DMS 273 treated with DMSO at 0.1 percent for 48 hours (cell line): ENCODE measurements around the gene USP2.

ENCODE experiments used
- DNase-seq: peaks from one replicate; lab custom pipeline; 2025; lab: John Stamatoyannopoulos, UW

The USP2 gene, protein sequence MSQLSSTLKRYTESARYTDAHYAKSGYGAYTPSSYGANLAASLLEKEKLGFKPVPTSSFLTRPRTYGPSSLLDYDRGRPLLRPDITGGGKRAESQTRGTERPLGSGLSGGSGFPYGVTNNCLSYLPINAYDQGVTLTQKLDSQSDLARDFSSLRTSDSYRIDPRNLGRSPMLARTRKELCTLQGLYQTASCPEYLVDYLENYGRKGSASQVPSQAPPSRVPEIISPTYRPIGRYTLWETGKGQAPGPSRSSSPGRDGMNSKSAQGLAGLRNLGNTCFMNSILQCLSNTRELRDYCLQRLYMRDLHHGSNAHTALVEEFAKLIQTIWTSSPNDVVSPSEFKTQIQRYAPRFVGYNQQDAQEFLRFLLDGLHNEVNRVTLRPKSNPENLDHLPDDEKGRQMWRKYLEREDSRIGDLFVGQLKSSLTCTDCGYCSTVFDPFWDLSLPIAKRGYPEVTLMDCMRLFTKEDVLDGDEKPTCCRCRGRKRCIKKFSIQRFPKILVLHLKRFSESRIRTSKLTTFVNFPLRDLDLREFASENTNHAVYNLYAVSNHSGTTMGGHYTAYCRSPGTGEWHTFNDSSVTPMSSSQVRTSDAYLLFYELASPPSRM

DNA sequence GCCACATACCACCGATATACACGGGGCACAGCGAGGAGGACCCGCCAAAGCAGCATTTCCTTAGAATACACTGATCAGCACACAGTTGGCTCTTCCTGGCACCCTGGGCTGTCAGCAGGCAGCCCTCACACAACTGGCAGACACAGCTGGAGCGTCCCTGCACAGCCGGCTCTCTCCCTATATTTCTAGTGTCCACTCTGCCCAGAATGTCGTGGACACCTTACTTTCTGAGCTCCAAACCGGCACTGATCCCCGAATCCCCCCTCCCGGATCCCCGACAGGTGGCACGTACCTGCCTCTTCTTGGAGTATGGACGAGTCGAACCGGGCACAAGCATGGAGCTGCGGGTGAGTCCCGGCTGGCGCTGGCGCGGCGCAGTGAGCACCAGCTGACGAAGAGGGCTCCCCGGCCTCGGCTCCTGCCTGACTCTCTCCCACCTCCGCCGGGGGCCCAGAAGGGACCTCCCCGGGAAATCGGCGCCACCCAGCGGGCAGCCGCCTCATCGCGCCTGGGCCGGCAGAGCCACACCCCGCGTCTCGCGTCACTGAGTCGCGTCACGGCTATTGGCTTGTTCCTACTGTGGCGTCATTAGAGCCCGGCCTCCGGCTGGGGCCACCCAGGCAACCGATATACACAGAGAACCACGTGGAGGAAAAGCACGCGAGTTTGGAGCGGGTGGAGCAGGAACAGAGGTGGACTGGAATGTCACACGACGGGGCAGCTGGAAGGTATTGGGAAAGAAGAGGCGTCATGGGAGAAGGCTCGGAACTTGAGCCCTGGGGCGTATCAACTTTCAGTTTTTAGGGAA lies at the start of gene USP2:
Gene USP2, minus strand, starts transcription at position 510 of the 808 bp plus-strand sequence. CDS start 8,210 bp downstream, outside the sequence.
- peak; percentile 81 for DNase-seq

DNA sequence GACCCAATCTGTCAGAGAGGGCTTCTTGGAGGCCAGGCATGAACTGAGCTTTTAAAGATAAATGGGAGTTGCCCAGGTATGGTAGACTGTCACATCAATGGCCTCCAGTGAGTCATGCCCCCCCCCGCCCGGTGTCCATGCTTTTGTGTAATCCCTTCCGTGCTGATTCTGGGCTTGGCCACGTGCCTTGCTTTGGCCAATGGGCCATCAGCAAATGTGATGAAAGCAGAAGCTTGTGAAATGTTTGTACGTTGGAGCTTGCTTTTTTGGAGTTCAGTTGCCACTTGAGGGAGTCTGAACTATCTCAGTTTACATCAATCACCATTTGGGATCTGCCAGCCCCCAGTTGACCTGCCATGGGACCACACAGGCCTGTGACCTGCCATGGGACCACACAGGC lies 45.8 kb upstream of the USP2 start:
- no peak for DNase-seq

DNA sequence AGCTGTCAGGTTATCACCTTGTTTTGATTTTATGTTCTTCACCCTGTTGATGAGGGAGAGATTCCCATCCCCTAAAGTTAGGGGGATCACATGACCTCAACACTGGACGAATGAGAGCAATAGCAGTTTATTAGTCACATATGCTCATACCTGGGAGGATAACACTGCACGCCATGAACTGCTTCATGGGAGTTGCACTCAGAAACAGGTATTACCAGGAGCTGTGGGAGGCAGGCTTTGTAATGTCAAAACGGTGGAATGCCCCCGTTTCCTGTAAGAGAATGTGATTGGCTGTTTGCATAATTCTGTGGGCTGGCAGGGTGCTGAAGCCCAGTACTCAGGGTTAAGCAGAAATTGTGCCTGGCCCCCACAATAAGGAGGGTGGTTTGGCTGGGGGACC lies 44.7 kb upstream of the USP2 start:
- DNase-seq: no peak

DNA sequence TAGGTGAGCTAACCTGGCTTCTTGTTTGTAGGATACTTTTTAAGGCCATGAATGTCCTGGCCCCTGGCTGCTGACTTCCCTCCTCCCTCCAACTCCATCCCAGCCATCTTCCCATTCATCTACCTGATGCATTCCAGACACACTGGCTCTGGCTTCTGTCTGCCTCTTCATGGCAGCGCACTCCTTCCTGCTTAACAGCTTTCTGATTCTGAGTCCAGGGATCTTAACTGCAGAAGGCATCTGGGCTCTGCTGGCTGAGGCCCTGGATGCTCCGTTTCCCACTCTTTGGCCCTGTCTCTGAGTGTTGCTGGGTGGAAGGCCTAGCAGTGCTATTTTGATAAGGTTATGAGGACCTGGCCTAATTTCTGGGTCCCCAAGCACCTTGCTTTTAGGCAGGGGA lies 43.3 kb upstream of the USP2 start:
- no peak for DNase-seq

DNA sequence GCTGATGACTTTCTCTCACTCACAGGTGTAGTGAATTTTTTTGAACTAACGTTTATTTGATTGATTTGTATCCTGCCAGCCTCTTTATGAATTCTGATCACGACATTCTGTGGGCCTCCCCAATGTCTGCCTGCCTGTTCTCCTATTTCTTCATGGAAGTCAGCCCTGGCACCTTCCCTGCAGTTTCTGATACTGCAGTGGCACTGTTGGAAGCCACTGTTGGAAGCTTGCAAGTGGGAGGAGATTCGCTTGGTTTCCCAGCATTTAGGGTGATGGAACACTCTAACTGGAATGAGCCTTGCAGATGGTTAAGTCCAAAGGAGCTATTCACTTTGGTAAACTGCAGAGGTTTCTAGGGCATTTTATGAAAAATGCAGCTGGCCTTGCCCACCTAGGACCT lies 42.8 kb upstream of the USP2 start:
- no peak for DNase-seq

DNA sequence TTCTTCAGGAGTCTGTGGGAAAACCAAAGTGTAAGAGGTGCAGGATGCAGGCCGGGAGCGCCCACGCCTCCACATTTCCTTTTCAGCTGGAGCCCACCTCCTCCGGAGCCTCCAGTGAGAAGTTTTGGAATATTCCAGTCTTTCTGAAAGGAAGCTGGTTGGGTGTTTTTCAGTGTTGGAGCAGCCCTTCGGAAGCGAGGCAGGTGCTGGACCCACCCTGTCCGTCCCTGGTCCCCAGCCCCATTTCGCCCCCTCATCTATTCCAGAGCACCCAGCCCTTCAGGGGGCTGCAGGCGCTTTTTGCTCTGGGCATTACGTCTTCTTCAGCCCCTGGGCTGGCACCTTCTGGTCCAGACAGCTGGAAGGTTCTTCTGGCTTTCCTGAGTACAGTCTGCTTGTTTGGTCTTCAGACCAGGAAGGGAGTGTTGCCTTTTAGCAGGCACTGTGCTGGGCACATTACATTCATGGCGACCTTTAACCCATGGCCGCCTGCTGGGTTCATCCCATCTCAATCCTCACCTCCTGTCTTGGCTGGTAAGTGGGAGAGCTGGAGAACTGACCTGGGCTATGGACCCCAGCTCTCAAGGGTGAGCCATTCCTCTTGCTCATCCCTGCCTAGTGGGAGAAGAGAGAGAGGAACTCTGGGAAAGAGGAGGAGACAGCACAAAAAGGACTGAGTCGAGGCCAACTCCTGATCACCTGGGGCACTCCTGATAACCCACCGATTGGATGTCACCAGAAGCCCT lies 42.2 kb upstream of the USP2 start:
- DNase-seq: no peak

DNA sequence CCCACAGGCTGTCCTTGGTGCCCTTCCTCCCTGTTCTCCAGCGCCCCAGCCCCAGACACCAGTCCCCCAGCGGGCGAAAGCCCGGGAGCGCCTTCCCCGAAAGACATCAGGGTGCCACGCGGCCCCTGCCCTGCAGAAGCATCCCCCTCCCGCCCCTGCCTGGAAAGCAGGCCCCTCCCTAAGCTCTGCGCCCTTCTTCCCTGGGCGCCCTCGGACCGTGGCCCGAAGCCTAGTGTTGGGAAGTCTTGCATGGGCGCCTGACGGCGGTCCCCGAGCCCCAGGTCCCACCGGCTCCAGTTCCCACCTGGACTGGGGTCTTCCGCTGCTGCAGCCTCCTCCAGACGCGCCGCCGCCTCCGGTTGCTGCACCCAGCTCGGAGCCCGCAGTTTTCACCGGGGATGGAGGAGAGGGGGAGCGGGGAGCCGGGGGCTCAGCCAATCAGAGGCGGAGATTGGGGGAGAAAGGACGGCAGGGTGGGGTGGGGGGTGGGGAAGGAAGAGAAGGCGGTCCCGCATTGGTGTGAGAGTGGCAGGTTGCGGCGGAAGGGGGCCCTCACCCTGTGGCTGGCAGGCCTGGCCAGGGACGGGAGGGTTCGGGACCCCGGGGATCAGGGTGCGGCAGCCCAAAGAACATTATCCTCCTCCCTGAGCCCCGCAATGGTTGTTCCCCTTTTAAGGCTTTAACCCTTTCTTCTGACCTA lies 41.5 kb upstream of the USP2 start, which contains the start of gene THY1:
Gene THY1, minus strand, starts transcription at position 364 of the 700 bp plus-strand sequence. CDS start 2,267 bp downstream, outside the sequence.
- DNase-seq: no peak

DNA sequence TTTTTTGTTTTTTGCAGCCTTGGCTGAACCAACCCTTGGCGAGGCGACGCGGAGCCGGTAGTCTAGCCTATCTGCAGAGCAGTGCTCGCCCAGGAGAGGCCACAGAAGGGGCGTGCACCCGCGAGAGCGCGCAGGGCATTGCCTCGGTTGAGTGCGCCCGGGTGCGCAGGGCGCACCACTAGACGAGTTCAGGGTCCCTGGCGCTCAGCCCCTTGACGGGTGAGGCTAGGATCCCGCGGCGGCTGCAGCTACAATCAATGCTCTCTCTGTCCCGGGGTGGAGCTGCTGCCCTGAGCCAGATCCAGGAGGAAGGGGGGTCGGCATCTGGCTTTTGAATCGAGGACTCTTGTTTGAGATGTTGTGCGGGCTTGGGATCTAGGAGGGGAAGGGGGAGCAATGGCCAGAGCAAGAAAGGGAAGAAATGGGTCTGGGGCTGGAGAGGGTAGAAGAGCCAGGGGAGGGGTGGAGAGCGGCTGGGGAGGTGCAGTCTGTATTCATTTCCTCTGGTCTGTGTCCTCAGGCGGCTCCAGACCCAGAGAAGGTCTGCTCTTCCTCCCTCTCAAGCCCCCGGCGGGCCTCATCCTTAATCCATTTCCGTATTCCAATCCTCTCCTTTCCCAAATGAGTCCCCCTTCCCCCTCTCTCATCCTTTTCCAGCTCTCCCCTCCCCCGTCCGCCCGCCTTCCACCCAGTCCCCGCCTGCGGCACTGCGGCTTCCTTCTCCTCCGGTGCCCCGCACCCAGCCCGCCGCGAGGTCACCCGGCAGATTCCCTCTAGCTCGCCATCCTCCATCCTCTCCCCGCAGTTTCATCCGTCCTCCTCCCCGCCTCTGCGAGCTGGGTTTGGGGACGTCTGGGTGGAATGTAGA lies 40.7 kb upstream of the USP2 start:
- no peak for DNase-seq

DNA sequence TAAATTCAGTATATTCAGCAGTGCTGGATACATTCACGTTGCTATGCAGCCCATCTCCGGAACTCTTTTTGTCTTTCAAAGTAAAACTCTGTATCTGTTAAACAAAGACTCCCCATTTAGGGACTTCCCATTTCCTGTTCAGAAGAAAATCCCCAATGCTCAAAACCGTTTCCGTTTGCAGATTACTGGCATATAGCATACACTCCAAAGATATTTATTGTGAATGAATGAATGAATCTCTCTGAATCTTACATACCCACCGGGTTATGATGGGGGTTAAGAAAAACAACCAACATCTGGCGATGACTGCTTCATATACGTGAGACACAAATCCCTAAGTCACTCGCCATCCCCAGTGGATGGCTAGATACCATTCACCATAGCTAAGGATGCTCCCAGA lies 39.9 kb upstream of the USP2 start:
- no peak for DNase-seq

DNA sequence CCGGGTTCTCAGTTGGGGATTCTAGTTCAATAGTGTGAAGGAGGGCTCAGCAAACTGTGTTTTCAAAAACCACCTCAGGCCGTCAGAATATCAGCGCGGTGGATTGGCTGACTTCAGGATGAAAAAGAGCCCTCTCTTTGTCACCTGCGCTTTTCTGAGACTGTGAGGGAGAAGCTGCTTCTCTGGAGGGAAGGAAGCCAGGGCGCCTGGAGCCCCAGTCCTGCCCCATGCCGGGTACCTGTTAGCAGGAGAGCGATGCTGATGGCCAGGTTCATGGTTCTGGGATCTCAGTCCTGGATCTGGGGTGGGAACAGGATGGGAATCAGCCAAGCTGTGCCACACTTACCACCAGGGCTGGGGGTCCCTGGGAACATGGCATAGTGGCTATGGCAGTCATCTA lies 39.1 kb upstream of the USP2 start:
- no peak for DNase-seq

DNA sequence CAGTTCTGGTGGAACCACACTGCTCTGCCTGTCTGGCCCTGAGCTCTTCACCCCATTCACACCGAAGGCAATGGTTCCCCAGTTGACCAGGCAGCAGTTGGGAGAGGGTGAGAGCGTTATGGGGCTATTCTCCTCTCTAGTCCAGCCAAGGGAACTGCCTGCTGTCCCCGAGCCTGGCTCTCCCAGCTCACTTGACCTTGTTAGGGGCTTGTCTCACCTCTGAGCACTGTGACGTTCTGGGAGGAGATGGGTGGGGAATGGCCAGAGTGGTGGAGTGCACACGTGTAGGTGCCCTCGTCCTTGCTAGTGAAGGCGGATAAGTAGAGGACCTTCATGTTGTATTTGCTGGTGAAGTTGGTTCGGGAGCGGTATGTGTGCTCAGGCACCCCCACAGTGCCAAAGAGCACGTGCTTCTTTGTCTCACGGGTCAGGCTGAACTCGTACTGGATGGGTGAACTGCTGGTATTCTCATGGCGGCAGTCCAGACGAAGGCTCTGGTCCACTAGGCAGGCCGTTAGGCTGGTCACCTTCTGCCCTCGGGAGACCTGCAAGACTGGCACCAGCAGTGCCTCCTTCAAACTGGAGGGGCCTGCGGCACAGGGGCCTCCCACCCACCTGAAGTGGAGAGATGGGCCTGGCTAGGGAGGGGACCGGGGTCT lies 38.5 kb upstream of the USP2 start:
- no peak for DNase-seq

DNA sequence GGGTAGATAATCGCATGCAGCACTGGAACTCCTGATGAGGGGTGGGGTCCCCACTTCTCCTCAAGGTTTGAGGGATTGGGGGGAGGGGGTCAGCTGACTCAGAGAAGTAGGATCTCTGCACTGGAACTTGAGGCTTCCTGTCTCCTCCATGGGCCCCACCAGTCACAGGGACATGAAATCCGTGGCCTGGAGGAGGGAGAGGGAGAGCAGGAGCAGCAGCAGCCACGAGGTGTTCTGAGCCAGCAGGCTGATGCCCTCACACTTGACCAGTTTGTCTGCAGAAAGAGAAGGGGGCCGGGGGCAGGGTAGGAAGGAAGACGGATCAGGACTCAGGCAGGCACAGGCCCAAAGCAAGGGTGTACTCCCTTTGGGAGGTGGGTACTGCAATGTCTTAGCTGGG lies 37.8 kb upstream of the USP2 start:
- no peak for DNase-seq

DNA sequence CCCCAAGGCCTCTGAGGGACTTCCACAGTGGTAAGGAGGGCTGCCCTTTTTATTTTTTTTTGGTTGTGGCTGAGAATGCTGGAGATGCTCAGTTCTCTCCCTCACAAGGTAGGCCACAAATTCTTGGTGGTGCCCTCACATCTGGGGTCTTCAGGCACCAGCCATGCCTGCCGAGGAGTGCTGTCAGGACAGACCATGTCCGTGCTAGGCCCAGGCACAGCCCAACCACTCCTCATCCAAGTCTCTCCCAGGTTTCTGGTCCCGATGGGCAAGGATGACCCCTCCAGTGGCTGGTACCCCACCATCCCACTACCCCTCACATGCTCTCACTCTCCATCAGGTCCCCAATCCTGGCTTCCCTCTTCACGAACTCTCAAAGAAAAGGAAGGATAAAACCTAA lies 37.3 kb upstream of the USP2 start:
- DNase-seq: no peak

DNA sequence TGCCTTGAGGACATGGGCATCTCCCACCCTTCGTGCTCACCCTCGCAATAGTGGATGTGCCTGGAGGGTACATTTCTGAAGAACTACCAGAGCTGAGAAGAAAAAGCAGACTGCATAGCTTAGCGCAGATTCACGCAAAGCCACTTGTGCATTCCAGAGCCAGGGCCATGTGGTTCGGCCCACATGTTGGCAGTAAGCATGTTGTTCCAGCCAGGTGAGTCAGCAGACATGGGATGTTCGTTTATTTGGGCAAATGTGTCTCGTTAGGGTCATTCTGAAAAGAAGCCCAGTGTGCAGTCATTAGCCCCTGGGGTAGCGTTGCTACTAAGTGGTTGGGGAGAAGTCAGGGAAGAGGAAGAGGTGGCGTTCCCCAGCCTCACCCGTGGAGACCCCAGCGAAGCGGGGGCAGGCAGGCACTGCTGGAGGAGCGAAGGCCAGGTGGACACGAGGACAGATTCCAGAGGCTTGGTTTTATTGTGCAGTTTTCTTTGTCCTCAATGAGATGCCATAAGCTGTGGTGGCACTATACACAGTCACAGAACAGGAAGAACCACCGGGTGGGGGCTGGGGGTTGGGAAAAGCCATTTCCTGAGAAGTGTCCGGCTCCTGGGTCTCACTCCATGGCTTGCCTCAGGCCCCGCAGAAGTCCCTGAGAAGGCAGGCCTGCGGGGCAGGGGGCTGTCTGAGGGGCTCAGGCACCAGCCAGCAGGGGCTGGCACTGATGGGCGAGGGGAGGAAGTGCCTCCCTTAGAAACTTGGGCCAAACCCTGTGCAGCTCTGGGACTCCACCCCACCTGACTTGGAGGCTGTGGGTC lies 36.4 kb upstream of the USP2 start:
- no peak for DNase-seq

DNA sequence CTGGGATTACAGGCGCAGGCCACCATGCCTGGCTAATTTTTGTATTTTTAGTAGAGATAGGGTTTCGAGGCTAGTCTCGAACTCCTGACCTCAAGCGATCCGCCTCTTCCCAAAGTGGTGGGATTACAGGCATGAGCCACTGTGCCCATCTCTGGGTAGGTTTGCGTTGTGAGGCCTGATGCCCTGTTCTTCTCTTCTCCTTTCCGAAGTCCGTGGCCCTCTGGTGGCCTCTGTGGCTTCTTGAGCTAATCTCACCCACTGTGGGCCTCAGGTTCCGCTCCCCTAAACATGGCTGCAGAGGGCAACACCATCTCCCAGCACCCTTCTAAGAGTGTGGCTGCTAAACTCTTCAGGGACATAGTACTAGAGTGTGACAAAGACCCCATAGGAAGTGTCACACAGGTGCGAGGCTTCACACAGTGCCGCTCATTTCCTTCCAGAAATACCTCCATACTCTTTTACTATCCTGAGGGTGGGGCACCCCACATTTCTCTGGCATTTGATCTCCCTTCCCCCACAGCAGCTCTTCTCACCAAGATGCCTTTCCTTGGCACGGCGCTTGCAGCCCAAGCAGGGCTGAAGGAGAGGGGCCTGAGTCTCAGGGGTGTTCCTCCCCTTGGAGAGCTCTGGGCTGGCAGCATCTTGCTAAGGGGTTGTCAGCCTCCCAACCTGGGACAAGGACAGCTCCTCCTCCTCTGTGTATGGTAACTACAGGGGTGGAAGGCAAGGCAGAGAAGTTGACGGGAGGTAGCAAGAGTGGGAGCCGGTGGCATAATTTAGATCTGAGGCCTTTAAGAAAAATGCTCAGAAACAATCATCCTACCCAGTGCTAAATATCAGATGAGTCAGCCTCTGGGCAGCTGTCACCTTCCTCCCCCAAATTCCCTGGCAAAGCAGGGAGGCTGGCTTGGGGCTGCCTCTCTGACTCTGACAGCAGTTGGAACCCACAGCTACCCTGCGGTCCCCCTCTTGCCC lies 35.4 kb upstream of the USP2 start:
- no peak for DNase-seq

DNA sequence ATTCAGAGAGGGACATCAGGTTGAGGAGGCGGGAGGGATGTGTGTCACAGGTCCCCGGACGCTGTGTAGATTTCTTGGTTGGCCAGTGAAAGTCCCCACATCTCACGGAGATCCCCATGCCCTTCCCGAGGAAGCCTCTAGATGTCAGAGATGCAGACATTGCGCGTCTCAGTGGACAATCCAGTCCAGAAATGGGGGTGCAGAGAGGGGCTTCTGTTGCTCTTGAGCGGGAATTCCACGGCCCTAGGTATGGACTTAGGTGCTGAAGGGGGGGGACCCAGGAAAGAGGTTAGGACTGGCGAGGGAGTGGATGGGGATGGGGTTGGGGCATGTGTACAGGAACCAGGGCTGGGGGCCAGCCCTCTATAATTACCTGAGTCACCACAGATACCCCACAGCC lies 34.5 kb upstream of the USP2 start:
- DNase-seq: no peak

DNA sequence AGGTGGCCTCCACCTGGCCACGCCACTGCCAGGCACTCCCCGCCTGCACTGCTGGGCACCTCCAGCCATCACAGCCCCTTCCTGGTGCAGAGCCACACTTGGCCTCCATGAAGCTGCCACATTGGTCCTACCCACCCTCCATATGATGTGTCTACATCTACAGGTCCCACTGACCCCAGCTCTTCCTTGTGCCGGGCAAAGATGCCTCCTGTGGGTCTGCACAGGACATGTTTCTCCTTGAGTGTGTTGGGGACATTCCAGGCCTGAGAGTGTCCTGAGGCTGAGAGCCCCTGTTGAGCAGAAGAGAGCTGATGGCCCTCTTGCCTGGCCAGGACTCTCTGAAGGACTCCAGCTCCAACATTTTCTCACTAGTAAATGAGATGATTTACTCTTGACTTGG lies 34.0 kb upstream of the USP2 start:
- no peak for DNase-seq

DNA sequence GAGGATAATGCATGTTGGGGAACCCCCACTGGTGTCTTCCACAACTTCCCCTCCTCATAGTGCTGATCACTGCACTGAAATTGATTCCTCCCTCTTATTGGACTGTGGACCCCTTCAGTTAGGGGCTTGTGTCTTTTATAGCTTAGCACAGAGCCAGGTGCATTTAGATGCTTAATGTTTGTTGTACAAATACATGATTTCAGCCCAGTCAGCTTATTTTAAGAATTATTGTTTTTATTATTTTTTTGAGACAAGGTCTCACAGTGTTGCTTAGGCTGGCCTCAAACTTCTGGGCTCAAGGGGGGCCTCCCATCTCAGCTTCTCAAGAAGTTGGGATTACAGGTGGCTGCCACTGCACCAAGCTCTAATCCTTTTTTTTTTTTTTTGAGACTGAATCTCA lies 33.2 kb upstream of the USP2 start:
- no peak for DNase-seq
